HG03571 (cell line): ENCODE measurements around the gene NKX2-4.

Source experiments
- ATAC-seq: cut with Tn5 transposase; IDR thresholded peaks from one replicate; pipeline ENCODE4 v1.9.1; 2021; ENCODE audit not compliant: unreplicated experiment

NKX2-4 gene

DNA sequence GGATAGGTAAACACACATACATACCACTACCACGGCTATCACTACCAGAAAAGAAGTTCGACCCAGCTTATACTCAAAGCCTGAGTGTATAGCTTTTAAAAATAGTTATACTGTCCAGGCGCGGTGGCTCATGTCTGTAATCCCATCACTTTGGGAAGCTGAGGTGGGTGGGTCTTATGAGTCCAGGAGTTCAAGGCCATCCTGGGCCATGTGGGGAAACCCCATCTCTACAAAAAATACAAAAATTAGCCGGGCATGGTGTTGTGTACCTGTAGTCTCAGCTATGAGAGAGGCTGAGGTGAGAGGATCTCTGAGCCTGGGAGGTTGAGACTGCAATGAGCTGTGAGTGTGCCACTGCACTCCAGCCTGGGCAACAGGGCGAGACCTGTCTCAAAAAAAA lies 32.9 kb downstream of the NKX2-4 start:
- no peak for ATAC-seq

DNA sequence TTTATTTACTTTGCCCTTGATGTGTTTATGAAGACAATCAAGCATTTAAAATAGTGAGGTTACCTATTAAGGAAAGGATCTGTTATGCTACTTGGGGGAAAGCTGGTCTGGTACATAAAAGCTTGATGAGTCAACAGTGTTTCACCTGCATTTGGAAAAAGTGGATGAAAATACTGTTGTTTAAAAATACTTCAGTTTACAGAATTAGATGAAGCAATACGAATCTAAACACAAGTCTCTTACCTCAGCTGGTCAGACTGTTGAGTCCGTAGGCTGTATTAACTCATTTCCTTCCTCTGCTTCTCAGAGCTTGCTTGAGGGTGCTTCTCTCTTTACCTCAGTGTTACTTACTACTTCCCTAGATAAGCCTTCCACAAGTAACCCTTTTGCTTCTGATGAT lies 36.1 kb downstream of the NKX2-4 start:
- ATAC-seq = no peak

DNA sequence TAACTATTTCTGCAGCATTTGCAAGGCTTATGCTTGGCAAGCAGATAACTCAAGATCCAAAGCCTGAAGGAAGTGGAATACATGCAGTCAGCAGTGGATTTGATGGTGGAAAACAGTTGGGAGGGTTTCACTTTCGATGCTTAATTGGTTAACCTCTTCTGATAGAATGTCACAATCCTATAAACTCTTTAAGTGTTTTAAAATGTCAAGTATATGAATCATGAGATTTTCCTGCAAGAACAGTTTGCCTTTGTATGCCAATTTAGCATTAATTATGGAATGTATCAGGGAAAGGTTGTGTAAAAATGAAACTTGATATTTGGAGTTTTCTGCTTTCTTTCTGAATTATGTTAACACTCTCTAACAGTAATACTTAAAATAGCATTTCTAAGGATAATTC lies 36.6 kb downstream of the NKX2-4 start:
- ATAC-seq = no peak

GRCh38 chr20:21358737-21359136 lies 38.6 kb downstream of the NKX2-4 start:
- ATAC-seq = no peak

GRCh38 chr20:21357844-21358243 lies 39.5 kb downstream of the NKX2-4 start:
- no peak for ATAC-seq

DNA sequence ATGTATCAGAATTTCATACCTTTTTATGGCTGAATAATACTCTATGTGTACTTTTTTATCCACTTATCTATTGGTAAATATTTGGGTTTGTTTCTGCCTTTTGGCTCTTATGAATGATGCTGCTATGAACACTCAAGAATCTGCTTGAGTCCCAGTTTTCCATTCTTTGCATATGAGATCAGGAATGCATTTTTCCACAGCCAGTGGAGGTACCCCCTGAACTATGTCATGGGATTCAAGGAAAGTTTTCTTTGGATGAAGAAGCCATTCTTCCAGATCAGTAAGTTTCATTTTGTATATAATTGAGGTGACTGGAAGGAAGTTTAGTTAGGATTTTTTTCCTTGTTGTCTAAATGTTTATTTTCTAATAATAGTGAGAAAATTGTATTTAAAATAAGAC lies 40.9 kb downstream of the NKX2-4 start:
- no peak for ATAC-seq

- no peak for ATAC-seq
These were observed 41.3 kb downstream of the NKX2-4 start for GRCh38 chr20:21355981-21356380.

DNA sequence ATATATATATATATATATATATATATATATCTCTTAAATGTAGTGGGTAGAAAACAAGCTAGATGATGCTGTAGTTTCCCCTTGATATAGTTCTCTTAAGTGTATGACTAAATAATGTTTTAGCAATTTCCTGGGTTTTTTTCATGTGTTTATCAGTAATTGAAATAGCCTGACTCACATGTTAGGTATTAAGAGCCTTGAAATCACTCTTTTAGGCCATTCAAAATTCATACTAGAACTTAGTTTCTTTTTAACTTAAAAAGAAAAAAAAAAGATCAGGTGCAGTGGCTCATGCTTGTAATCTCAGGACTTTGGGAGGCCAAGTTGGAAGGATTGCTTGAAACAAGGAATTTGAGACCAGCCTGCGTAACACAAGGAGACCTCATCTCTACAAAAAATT lies 44.1 kb downstream of the NKX2-4 start:
- no peak for ATAC-seq

DNA sequence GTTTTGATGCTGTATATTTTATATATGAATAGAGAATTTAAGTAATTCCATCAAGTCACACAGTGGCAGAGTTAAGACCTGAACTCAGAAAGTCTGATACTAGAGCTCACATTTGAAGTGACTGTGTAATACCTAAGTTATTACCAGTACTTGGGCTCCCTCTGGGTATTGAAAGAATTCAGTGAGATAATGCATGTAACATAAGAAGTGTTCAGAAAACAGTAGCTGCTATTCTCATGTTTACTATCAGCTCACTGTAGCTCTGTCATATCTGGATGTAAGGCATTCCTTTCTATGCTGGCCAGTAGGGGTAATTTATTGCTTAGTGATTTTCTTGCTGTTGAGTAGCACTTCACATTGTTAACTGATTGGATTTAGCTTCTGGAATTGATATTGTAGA lies 44.6 kb downstream of the NKX2-4 start:
- ATAC-seq = no peak
